ENCODE data around the gene WDFY2. TPM values are rescaled to one million over a fixed set of nuclear protein-coding genes. Genes with fewer than 3 reads are reported as not detected.

The WDFY2 gene
- total and polyA plus RNA-seq, 2 of the 13 experiments (the other 11 are each of a cell fraction or from before 2014, with no cell fraction given) = 22.6 to 27.0 TPM

- TF ChIP-seq NR2F2 (IDR thresholded peaks at IDR 0.05; ENCODE audit: borderline replicate concordance, low read depth) = peak; percentile 33; the same call in 1 of the 2 replicates
- no peak for TF ChIP-seq NONO (IDR thresholded peaks at IDR 0.05)
- peak; percentile 37; the same call in 1 of the 2 replicates for TF ChIP-seq NONO (CRISPR knock-in tag; conservative IDR thresholded peaks at IDR 0.05)
- no peak for TF ChIP-seq BRF2 (CRISPR knock-in tag; IDR thresholded peaks at IDR 0.05)
- no peak for TF ChIP-seq CC2D1A (CRISPR knock-in tag; IDR thresholded peaks at IDR 0.05)
- no peak for TF ChIP-seq SP2 (CRISPR knock-in tag; IDR thresholded peaks at IDR 0.05)
- no peak for TF ChIP-seq PREB (CRISPR knock-in tag; IDR thresholded peaks at IDR 0.05)
- peak; percentile 83 for TF ChIP-seq PAXIP1 (CRISPR knock-in tag; conservative IDR thresholded peaks at IDR 0.05)
- TF ChIP-seq GZF1 (CRISPR knock-in tag; IDR thresholded peaks at IDR 0.05) = no peak
- no peak for TF ChIP-seq XRCC5 (optimal IDR thresholded peaks at IDR 0.05; ENCODE audit: low read length)
- no peak for TF ChIP-seq ZNF260 (CRISPR knock-in tag; IDR thresholded peaks at IDR 0.05; ENCODE audit: borderline replicate concordance, low read depth)
- TF ChIP-seq MBNL3 (CRISPR knock-in tag; conservative IDR thresholded peaks at IDR 0.05) = no peak
- TF ChIP-seq ZUFSP (CRISPR knock-in tag; IDR thresholded peaks at IDR 0.05; ENCODE audit: borderline replicate concordance) = no peak
- TF ChIP-seq ZNF33A (CRISPR knock-in tag; IDR thresholded peaks at IDR 0.05; ENCODE audit: borderline replicate concordance) = no peak
- TF ChIP-seq ZNF280D (CRISPR knock-in tag; IDR thresholded peaks at IDR 0.05) = 0 out of 2 replicates have a peak, but pooled peaks have one; percentile 18
- no peak for TF ChIP-seq ZNF790 (CRISPR knock-in tag; IDR thresholded peaks at IDR 0.05; ENCODE audit: borderline replicate concordance)
- peak; percentile 43 for TF ChIP-seq TEAD3 (CRISPR knock-in tag; optimal IDR thresholded peaks at IDR 0.05; ENCODE audit: borderline replicate concordance)
- no peak for TF ChIP-seq ARID2 (CRISPR knock-in tag; IDR thresholded peaks at IDR 0.05; ENCODE audit: borderline replicate concordance)
- TF ChIP-seq MIER2 (CRISPR knock-in tag; IDR thresholded peaks at IDR 0.05) = 0 out of 2 replicates have a peak, but pooled peaks have one; percentile 23
These were observed 84.4 kb downstream of the WDFY2 start (continued) for GRCh38 chr13:51668580-51669195.

Data from HepG2 (cell line).